ENCODE results near the gene SLC12A8. TPM values are rescaled to one million over a fixed set of nuclear protein-coding genes. Genes with fewer than 3 reads are reported as not detected.

The SLC12A8 gene
- total and polyA plus RNA-seq, 9 of the 15 experiments (the other 6 are each of a cell fraction or from before 2014, with no cell fraction given), result 0.04 to 0.33 (median 0.09) TPM; not detected in 4

DNA sequence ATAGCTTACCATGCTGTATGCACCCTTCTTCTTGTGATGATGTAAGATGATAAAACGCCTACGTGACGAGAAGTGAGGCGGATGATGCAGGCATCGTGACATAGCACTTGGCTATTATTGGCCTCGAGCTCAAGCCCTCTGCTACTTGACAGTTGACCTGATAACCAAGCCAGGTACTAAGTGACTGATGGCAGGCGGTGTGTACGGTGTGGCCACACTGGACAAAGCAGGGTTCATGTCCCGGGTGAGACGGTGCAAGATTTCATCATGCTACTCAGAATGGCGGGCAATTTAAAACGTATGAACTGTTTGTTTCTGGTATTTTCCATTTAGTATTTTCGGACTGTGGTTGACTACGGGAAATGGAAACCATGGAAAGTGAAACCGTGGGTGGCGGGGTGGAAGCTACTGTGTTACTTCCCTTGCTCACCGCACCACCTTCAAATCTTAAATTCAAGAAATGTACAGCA, 57.7 kb downstream of the SLC12A8 start (continued):
- TF ChIP-seq ID3 (CRISPR knock-in tag; IDR thresholded peaks at IDR 0.05) (no peak), ID3 (tag; IDR thresholded peaks at IDR 0.05) (no peak), SIX5 (IDR thresholded peaks at IDR 0.05; ENCODE audit: borderline replicate concordance in 1 of 2, insufficient read depth in 1 of 2, low read depth in 1 of 2, low read length in 2 of 2) (no peak), NEUROD1 (IDR thresholded peaks at IDR 0.05; ENCODE audit: borderline replicate concordance, low read depth, low read length, partially characterized antibody) (no peak), NR1H2 (CRISPR knock-in tag; IDR thresholded peaks at IDR 0.05) (no peak), RBFOX2 (IDR thresholded peaks at IDR 0.05; ENCODE audit: low read depth, low read length) (no peak; the same call in 1 of the 2 replicates), LCOR (CRISPR knock-in tag; IDR thresholded peaks at IDR 0.05) (no peak), PHF8 (IDR thresholded peaks at IDR 0.05; ENCODE audit: borderline replicate concordance, low read length) (no peak), VEZF1 (CRISPR knock-in tag; IDR thresholded peaks at IDR 0.05) (no peak; the same call in 1 of the 2 replicates), ZNF277 (CRISPR knock-in tag; IDR thresholded peaks at IDR 0.05; ENCODE audit: borderline replicate concordance) (no peak), TRIM28 (IDR thresholded peaks at IDR 0.05) (no peak), CHD2 (IDR thresholded peaks at IDR 0.05; ENCODE audit: low read depth, low read length) (no peak), DEAF1 (CRISPR knock-in tag; IDR thresholded peaks at IDR 0.05) (no peak), ZNF121 (CRISPR knock-in tag; conservative IDR thresholded peaks at IDR 0.05) (no peak), MEIS2 (IDR thresholded peaks at IDR 0.05; ENCODE audit: partially characterized antibody) (peak; percentile 76), ZNF76 (CRISPR knock-in tag; IDR thresholded peaks at IDR 0.05; ENCODE audit: borderline replicate concordance) (no peak), RNF2 (IDR thresholded peaks at IDR 0.05) (no peak), ILK (tag; IDR thresholded peaks at IDR 0.05; ENCODE audit: borderline replicate concordance, low read depth) (no peak), LARP7 (IDR thresholded peaks at IDR 0.05) (no peak), ZNF766 (CRISPR knock-in tag; conservative IDR thresholded peaks at IDR 0.05) (no peak), POLR2B (IDR thresholded peaks at IDR 0.05; ENCODE audit: low read depth, partially characterized antibody) (no peak), NCOR1 (IDR thresholded peaks at IDR 0.05) (no peak)
- TF ChIP-seq, protein P1, sequence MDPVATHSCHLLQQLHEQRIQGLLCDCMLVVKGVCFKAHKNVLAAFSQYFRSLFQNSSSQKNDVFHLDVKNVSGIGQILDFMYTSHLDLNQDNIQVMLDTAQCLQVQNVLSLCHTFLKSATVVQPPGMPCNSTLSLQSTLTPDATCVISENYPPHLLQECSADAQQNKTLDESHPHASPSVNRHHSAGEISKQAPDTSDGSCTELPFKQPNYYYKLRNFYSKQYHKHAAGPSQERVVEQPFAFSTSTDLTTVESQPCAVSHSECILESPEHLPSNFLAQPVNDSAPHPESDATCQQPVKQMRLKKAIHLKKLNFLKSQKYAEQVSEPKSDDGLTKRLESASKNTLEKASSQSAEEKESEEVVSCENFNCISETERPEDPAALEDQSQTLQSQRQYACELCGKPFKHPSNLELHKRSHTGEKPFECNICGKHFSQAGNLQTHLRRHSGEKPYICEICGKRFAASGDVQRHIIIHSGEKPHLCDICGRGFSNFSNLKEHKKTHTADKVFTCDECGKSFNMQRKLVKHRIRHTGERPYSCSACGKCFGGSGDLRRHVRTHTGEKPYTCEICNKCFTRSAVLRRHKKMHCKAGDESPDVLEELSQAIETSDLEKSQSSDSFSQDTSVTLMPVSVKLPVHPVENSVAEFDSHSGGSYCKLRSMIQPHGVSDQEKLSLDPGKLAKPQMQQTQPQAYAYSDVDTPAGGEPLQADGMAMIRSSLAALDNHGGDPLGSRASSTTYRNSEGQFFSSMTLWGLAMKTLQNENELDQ (CRISPR knock-in tag; IDR thresholded peaks at IDR 0.05; ENCODE audit: borderline replicate concordance), result no peak
